ENCODE results near the gene CDH4. TPM values are rescaled to one million over a fixed set of nuclear protein-coding genes. Genes with fewer than 3 reads are reported as not detected.

Gene CDH4
- total and polyA plus RNA-seq, 2 of the 13 experiments (the other 11 are each of a cell fraction or from before 2014, with no cell fraction given), result not detected

DNA sequence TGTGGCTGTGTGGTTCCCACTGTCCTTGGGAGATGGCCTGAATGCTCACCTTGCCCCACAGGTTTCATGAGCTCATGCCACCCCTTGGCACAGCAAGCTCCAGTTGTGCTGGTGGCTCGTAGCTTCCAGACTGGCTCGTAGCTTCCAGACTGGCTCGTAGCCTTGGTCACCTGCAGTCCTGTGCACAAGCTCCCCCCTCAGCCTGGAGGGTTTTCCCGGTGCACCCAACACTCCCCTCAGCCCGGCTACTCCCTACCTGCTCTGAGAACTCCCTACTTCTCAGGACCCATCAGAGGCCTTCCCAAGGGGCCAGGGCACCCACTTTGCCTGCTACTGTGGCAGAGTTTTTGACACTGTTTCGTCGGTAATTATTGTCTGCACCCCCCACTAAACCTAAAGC lies 528.0 kb downstream of the CDH4 start:
- no peak overlapping the region for H3K4me2 ChIP-seq (ENCODE audit: low read depth, low read length)
- no peaks in the 10 kb centered on the region for H3K36me3 ChIP-seq (replicated peaks in 1 of 2; ENCODE audit: control insufficient read depth in 1 of 2, insufficient read depth in 2 of 2, low read length in 2 of 2)
- in situ Hi-C loops (cut with HindIII; ENCODE audit: extremely low pct_ligation_motif_present, low pct_unique_long_range_greater_than_20kb), result no loop called here
- BruUV-seq (replicated peaks), result no TSS peak
- no peak for DNase-seq (ENCODE audit: low spot score)
- no peaks in the 10 kb centered on the region for H4K20me1 ChIP-seq (ENCODE audit: insufficient read depth, low read length)
- H3K4me1 ChIP-seq (ENCODE audit: insufficient read depth, low read length), result no peaks in the 10 kb centered on the region
- no peak overlapping the region for H3K9ac ChIP-seq (ENCODE audit: insufficient read depth, low read depth, low read length)
- TF ChIP-seq KAT8 (CRISPR knock-in tag; IDR thresholded peaks at IDR 0.05), result no peak
- no peak for TF ChIP-seq ZNF501 (CRISPR knock-in tag; IDR thresholded peaks at IDR 0.05)
- no peak for TF ChIP-seq ZFP36L2 (CRISPR knock-in tag; IDR thresholded peaks at IDR 0.05)
- TF ChIP-seq SMC3 (IDR thresholded peaks at IDR 0.05; ENCODE audit: low read length), result no peak
- no peak for TF ChIP-seq CAMTA2 (CRISPR knock-in tag; IDR thresholded peaks at IDR 0.05; ENCODE audit: borderline replicate concordance)
- no peak for TF ChIP-seq ZNF282 (IDR thresholded peaks at IDR 0.05; ENCODE audit: partially characterized antibody)
- no peak overlapping the region for H3K4me3 ChIP-seq (replicated peaks in 1 of 3; ENCODE audit: insufficient read depth in 1 of 3, low read depth in 2 of 3, low read length in 3 of 3)
- no peaks in the 10 kb centered on the region for H3K79me2 ChIP-seq (ENCODE audit: insufficient read depth, low read length)
- intact Hi-C loops (cut with micrococcal nuclease; ENCODE audit: unreplicated experiment), result no loop called here
- no peak overlapping the region for H3K27ac ChIP-seq (ENCODE audit: extremely low read length, insufficient read depth, low read length)
- no peak for FAIRE-seq
- no peak overlapping the region for H2AFZ ChIP-seq (ENCODE audit: low read length)
- POLR2A ChIA-PET, result no interaction called here
- H3K9me3 ChIP-seq (ENCODE audit: low read length), result no peaks in the 10 kb centered on the region; the same call in 1 of the 2 replicates
- ATAC-seq, result no peak
- 16% methylated on average over 6 of the region's 7 CpGs for WGBS (ENCODE audit: low lambda C conversion rate)
- CTCF ChIA-PET (ENCODE audit: low intra/inter-chr PET ratio, low total read pairs), result no interaction called here
- H3K27me3 ChIP-seq (ENCODE audit: control insufficient read depth in 1 of 2, insufficient read depth in 2 of 2, low read length in 2 of 2), result peaks cover 11 to 69% of the 10 kb centered on the region in 2 experiments

GRCh38 chr20:61784801-61785566 lies 532.9 kb downstream of the CDH4 start:
- peak; percentile 60 for TF ChIP-seq MNT (IDR thresholded peaks at IDR 0.05)
- TF ChIP-seq SATB2 (CRISPR knock-in tag; IDR thresholded peaks at IDR 0.05), result no peak
- peak; percentile 25; the same call in 2 of the 3 replicates for ATAC-seq
- Histone ChIP-seq H3K27ac (ENCODE audit: extremely low read length, insufficient read depth, low read length) (no peak overlapping the region), H3K36me3 (replicated peaks in 1 of 2; ENCODE audit: control insufficient read depth in 1 of 2, insufficient read depth in 2 of 2, low read length in 2 of 2) (no peaks in the 10 kb centered on the region), H3K9me3 (ENCODE audit: low read length) (no peaks in the 10 kb centered on the region; the same call in 1 of the 2 replicates), H3K4me2 (ENCODE audit: low read depth, low read length) (no peak overlapping the region), H3K9ac (ENCODE audit: insufficient read depth, low read depth, low read length) (no peak overlapping the region), H3K4me1 (ENCODE audit: insufficient read depth, low read length) (no peaks in the 10 kb centered on the region), H3K27me3 (ENCODE audit: control insufficient read depth in 1 of 2, insufficient read depth in 2 of 2, low read length in 2 of 2) (peaks cover 7 to 73% of the 10 kb centered on the region in 2 experiments), H3K4me3 (replicated peaks in 1 of 3; ENCODE audit: insufficient read depth in 1 of 3, low read depth in 2 of 3, low read length in 3 of 3) (no peak overlapping the region), H2AFZ (ENCODE audit: low read length) (no peak overlapping the region), H4K20me1 (ENCODE audit: insufficient read depth, low read length) (no peaks in the 10 kb centered on the region; the same call in 1 of the 2 replicates), H3K79me2 (ENCODE audit: insufficient read depth, low read length) (no peaks in the 10 kb centered on the region)
- in situ Hi-C loops (cut with HindIII; ENCODE audit: extremely low pct_ligation_motif_present, low pct_unique_long_range_greater_than_20kb), result no loop called here
- no peak for FAIRE-seq
- ChIA-PET CTCF (ENCODE audit: low intra/inter-chr PET ratio, low total read pairs) (no interaction called here), POLR2A (no interaction called here)
- intact Hi-C loops (cut with micrococcal nuclease; ENCODE audit: unreplicated experiment), result no loop called here
- WGBS (ENCODE audit: low lambda C conversion rate), result 6% methylated on average over 17 of the region's 18 CpGs
- BruUV-seq (replicated peaks), result no TSS peak
- no peak for DNase-seq (ENCODE audit: low spot score)

All from HepG2 (cell line).